A673 (cell line): ENCODE measurements around the gene VWA8.

Source experiments
- EZH2 ChIP-seq: fragments of 200-600 bp; sonication (generic); IDR thresholded peaks from 2 replicates; pipeline ENCODE4 v1.6.1; 2017; ENCODE audit warnings: borderline replicate concordance, low read depth, mild to moderate bottlenecking, mixed read lengths, antibody characterized with exemption, low read length; ENCODE audit not compliant: poor library complexity, severe bottlenecking
- TF ChIP-seq, protein P1 (sequence below): fragments of 300-800, 200-600 bp; sonication (generic); conservative IDR thresholded peaks from 2 replicates; pipeline ENCODE4 v1.5.1; 2017; ENCODE audit warnings: low read depth, mild to moderate bottlenecking, antibody characterized with exemption, low read length, moderate library complexity, mixed read lengths

DNA sequence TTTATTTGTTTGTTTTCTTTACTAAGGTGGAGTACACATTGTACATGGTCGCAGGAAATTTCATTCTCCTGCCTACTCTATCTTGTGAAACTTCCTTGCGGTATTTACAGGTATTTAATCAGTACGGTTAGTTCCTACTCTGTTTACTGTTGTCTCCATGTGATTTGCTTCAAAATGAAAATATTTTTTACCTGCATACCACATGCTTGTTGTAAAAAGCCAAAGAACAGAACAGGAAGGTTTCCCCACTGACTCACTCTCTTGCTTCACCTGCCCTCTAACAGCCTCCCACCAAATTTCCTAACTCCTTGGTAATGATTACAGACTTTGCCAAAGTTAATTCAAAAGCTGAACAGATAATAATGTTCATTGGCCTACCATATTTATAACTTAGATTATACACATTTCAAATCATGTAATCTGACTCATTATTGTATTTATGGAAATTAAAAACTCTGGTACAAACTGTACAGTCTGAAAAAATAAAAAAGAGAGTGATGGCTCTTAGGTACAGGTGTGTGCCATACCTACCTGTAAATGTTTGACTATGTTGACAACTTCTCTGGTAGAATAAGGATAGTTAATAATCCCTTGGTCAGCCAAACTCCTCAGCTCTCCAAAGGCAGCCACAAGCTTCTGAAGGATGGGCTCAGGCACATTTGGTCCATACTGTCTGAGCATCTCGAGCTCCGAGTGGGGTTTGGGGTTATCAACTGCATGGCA, 239.9 kb downstream of the VWA8 start:
- TF ChIP-seq, protein P1, sequence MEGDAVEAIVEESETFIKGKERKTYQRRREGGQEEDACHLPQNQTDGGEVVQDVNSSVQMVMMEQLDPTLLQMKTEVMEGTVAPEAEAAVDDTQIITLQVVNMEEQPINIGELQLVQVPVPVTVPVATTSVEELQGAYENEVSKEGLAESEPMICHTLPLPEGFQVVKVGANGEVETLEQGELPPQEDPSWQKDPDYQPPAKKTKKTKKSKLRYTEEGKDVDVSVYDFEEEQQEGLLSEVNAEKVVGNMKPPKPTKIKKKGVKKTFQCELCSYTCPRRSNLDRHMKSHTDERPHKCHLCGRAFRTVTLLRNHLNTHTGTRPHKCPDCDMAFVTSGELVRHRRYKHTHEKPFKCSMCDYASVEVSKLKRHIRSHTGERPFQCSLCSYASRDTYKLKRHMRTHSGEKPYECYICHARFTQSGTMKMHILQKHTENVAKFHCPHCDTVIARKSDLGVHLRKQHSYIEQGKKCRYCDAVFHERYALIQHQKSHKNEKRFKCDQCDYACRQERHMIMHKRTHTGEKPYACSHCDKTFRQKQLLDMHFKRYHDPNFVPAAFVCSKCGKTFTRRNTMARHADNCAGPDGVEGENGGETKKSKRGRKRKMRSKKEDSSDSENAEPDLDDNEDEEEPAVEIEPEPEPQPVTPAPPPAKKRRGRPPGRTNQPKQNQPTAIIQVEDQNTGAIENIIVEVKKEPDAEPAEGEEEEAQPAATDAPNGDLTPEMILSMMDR, result no peak
- TF ChIP-seq EZH2, result no peak
